ENCODE measurements around the gene MAP3K5.

MAP3K5 gene

GRCh38 chr6:136639702-136640101, 152.6 kb downstream of the MAP3K5 start:
- DNase-seq: no peak

GRCh38 chr6:136635615-136636014, 156.7 kb downstream of the MAP3K5 start:
- DNase-seq: no peak

- no peak for DNase-seq
These were observed 158.9 kb downstream of the MAP3K5 start for GRCh38 chr6:136633355-136633754.

- DNase-seq: no peak
These were observed 163.3 kb downstream of the MAP3K5 start for GRCh38 chr6:136628996-136629395.

GRCh38 chr6:136627191-136627590, 165.1 kb downstream of the MAP3K5 start:
- no peak for DNase-seq

- DNase-seq: no peak
These were observed 167.0 kb downstream of the MAP3K5 start for GRCh38 chr6:136625293-136625692.

- no peak for DNase-seq
These were observed 167.9 kb downstream of the MAP3K5 start for GRCh38 chr6:136624347-136624746.

GRCh38 chr6:136618086-136618485, 174.2 kb downstream of the MAP3K5 start:
- no peak for DNase-seq

- no peak for DNase-seq
These were observed 175.8 kb downstream of the MAP3K5 start for GRCh38 chr6:136616527-136616926.

GRCh38 chr6:136614994-136615393, 177.3 kb downstream of the MAP3K5 start:
- no peak for DNase-seq

- DNase-seq: no peak
These were observed 177.9 kb downstream of the MAP3K5 start for GRCh38 chr6:136614350-136614749.

GRCh38 chr6:136613477-136613876, 178.8 kb downstream of the MAP3K5 start:
- no peak for DNase-seq

GRCh38 chr6:136612666-136613389, 179.4 kb downstream of the MAP3K5 start:
- DNase-seq: no peak

- no peak for DNase-seq
These were observed 180.5 kb downstream of the MAP3K5 start for GRCh38 chr6:136611746-136612145.

GRCh38 chr6:136611133-136611532, 181.1 kb downstream of the MAP3K5 start:
- DNase-seq: no peak

- no peak for DNase-seq
These were observed 182.2 kb downstream of the MAP3K5 start for GRCh38 chr6:136609873-136610706.

- no peak for DNase-seq
These were observed 183.3 kb downstream of the MAP3K5 start for GRCh38 chr6:136608991-136609390.

GRCh38 chr6:136607932-136608772, 184.1 kb downstream of the MAP3K5 start:
- DNase-seq: peak; percentile 32 to 60 (median 54)

GRCh38 chr6:136607204-136607931, 184.9 kb downstream of the MAP3K5 start:
- no peak for DNase-seq

- DNase-seq: no peak
These were observed 187.3 kb downstream of the MAP3K5 start for GRCh38 chr6:136604928-136605510.

- no peak for DNase-seq
These were observed 187.9 kb downstream of the MAP3K5 start for GRCh38 chr6:136604328-136604825.

- no peak for DNase-seq
These were observed 191.5 kb downstream of the MAP3K5 start for GRCh38 chr6:136600818-136601217.

Measured in activated naive CD4-positive, alpha-beta T cell (primary cell).